Placental epithelial cell (primary cell): ENCODE results near the gene PPOX. TPM values are rescaled to one million over a fixed set of nuclear protein-coding genes. Genes with fewer than 3 reads are reported as not detected.

Experiments used
- small RNA-seq: library from RNA; depleted of rRNA; stranded (forward); fragments of <200 nt; gene quantifications from one replicate; pipeline ENCODE3, GENCODE V24; 2012
- total RNA-seq: library from RNA; depleted of rRNA; stranded (reverse); fragments of >200 nt; gene quantifications from 2 replicates; pipeline ENCODE4 v1.2.3, GENCODE V29; 2012

The PPOX gene
- total RNA-seq = 13.8 and 16.9 TPM in 2 replicates

DNA sequence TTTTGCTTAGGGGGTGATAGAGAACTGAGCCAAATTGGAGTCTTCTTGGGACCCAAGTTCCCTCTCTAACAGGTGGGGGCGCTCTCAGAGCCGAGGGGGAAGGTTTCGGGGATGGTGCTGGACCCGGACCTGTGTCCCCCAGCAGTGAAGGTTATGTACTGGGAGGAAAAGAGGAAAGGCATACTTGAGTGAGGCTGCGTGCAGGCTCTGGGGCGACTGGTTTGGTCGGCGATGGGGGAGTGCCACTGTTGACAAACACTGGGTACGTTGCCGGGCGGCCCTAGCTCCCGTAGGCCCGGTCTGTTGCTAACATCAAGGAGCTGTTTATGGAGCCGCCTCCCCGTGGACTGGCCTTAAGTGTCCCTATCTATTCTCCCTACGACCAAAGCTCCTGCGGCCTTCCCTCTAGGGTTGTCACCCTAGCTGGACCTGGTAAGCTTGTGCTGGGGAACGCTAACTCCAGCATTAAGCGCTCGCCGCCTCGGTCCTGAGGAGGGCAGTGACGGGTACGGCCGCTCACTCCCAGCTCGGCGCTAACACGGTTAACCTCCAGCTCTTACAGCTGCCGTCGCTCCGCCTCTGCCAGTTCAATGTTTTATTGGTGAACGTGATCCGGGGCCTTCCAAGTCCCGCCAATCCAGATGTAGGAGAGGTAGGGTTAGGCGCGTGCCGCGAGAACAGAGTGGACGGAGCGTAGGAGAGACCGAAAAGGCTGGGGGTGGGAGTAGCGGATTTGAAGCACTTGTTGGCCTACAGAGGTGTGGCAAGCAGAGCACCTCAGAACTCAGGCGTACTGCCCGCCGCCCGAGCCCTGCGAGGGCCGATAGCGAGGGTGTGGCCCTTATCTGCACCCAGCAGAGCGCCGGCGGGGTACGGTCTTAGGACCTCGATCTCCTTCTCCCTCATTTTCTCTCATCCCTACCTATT, at the start of gene PPOX:
Gene PPOX, plus strand, starts transcription at position 685 of the 927 bp plus-strand sequence. CDS start 422 bp downstream, outside the sequence.

GRCh38 chr1:161117759-161118581, 48.3 kb upstream of the PPOX start, which contains the start of the genes NIT1 and PFDN2:
NIT1 (plus strand) TSS chr1:161118105; CDS start chr1:161118177, 72 bp downstream.
PFDN2 (minus strand) TSS chr1:161118037; CDS start chr1:161118026, 11 bp downstream.

DNA sequence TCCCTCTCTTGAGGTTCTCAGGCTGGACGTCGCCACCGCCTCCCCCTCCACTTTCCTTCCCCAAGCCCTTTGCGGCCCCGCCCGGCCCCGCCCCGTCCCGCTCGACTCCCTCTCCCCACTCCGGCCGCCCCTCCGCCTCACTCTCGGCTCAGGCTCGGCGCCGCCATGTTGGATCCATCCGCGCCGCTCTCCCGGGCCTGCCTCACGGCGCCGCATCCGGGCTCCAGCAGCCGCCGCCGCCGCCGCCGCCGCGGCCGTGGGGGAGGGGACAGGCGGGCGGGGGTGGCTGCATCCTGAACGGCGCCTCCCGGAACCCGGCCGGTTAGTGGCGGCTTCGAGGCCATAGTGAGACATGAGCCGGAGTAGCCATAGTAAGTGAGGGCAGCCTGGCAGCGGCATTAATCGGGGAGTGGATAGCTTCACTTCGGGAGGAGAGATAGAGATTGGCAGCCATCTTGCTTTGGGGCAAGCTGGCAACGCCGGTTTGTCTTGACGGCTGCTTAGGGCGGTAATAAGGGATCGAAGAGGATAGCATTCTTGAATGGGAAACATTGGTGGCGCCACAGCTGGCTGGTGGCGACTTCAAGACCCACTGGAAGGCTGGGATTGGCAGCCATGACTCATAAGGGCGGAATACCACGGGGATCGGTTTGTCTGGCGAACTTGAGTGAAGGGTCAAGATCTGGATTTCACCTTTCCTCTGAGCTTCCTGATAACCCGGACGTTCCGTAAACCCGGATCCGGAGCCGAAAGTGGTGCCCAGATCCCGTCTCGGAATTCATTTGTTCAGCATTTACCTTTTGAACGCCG, 33.6 kb upstream of the PPOX start, which contains the start of gene DEDD:
Gene DEDD, minus strand, starts transcription at position 258 of the 810 bp plus-strand sequence. CDS start 8,205 bp downstream, outside the sequence.

GRCh38 chr1:161153682-161154337, 12.4 kb upstream of the PPOX start, which contains the start of gene UFC1:
UFC1 (plus strand) TSS chr1:161153978; CDS start chr1:161153998, 20 bp downstream.

DNA sequence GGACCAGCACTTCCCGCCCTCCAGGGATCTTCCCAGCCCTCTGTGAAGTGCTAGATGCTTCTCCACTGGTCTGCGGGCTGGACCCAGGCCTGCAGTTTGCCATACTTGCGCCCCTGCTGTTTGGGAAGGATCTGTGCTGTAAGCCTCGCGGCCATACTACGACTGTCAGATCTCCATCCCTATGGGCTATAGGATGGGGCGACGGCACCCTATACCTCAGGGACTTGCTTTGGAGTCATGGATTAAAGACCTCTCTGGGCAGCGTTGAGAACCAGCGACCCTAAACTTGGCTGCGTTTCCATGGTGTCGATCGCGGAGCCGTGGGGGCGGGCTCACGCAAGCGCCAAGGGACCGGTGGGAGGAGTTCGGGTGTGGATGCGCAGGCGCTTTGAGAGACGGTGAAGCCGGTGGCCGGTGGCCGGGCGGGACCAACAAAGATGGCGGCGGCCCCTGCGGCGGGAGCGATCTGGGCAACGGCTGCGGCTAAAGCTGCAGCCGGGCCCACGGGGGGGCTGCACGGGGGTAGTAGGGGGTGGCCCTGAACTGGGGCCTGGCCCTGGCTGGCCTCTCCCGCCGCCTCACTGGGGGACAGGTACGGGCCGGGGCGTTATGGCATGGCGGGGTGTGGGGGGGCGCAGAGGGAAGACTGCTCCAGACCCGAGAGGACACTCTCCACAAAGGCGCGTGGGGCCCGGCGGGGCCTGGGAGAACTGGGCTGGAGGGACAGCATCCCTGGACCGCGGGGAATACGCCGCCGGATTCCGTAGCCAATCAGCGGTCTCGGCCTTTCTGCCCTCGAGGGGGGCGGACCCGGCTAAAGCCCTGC, 6.9 kb upstream of the PPOX start, which contains the start of gene USP21:
Gene USP21, plus strand, starts transcription at position 414 of the 826 bp plus-strand sequence. CDS start 1,141 bp downstream, outside the sequence.

GRCh38 chr1:161177112-161177935, 11.1 kb downstream of the PPOX start, which contains the start of gene B4GALT3:
B4GALT3 (minus strand) TSS chr1:161177507; CDS start chr1:161176060, 1,447 bp downstream.

DNA sequence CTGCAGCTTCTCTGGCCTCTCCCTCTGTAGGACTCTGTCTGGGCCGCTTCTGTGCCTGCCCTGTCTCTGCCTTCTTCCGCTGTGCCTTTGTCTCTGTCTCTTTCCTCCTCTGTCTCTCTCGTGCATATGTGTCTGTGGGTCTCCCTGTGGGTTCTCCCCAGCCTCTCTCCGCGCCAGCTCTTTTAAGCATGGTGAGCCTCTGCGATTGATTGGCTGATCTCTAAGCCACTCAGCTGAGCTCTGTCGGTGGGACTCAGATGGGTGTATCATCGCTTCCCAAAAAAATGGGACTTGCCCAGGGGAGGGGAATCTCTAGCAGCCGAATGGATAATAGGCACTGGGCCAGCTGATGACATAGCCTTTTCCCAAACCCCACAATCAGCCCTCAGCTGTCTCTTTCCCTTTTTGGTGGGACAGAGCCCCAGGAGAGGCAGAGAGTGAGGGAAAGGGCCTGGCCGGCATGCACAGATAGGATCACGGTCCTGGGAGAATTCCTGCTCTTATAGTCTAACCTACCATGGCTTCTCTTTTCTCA, 32.7 kb downstream of the PPOX start, which contains the start of gene ADAMTS4:
Gene ADAMTS4, minus strand, starts transcription at position 158 of the 535 bp plus-strand sequence. CDS start 427 bp downstream, outside the sequence.

GRCh38 chr1:161201836-161202712, 35.8 kb downstream of the PPOX start, which contains the start of gene NDUFS2:
NDUFS2 (plus strand) TSS chr1:161202367; CDS start chr1:161202386, 19 bp downstream.

GRCh38 chr1:161215076-161215475, 48.9 kb downstream of the PPOX start, which contains the start of gene FCER1G:
FCER1G (plus strand) TSS chr1:161215295; CDS start chr1:161215322, 27 bp downstream.

Small RNAs within 50 kb of the gene (small RNA-seq; reads per million reads assigned to genes)
- gene RF01225 = not detected

Other genes with a start within 250 kb of the PPOX start
- gene ITLN2, start 211.6 kb upstream of the PPOX start, total RNA-seq = not detected in 2 replicates
- gene F11R, start 145.3 kb upstream of the PPOX start, total RNA-seq = 107 and 238 TPM in 2 replicates
- 57.7 and 112 TPM in 2 replicates for gene TSTD1, start 127.5 kb upstream of the PPOX start, total RNA-seq
- 69.6 and 112 TPM in 2 replicates for gene USF1, start 120.4 kb upstream of the PPOX start, total RNA-seq
- 1.2 and 2.5 TPM in 2 replicates for gene ARHGAP30, start 96.5 kb upstream of the PPOX start, total RNA-seq
- gene NECTIN4, start 76.9 kb upstream of the PPOX start, total RNA-seq = 47.5 and 187 TPM in 2 replicates
- 2.4 and 3.5 TPM in 2 replicates for gene KLHDC9, start 68.1 kb upstream of the PPOX start, total RNA-seq
- 14.6 and 17.7 TPM in 2 replicates for gene PFDN2, start 48.4 kb upstream of the PPOX start, total RNA-seq
- gene NIT1, start 48.3 kb upstream of the PPOX start, total RNA-seq = 34.2 and 36.9 TPM in 2 replicates
- 40.0 and 45.1 TPM in 2 replicates for gene DEDD, start 33.8 kb upstream of the PPOX start, total RNA-seq
- 61.9 and 103 TPM in 2 replicates for gene UFC1, start 12.4 kb upstream of the PPOX start, total RNA-seq
- 13.7 and 18.4 TPM in 2 replicates for gene USP21, start 6.9 kb upstream of the PPOX start, total RNA-seq
- 23.6 and 43.4 TPM in 2 replicates for gene B4GALT3, start 11.1 kb downstream of the PPOX start, total RNA-seq
- gene ADAMTS4, start 32.6 kb downstream of the PPOX start, total RNA-seq = under 0.01 TPM in 1 of 2 replicates, not detected in the other
- 72.1 and 83.2 TPM in 2 replicates for gene NDUFS2, start 35.9 kb downstream of the PPOX start, total RNA-seq
- 0.39 and 0.65 TPM in 2 replicates for gene FCER1G, start 48.9 kb downstream of the PPOX start, total RNA-seq
- gene APOA2, start 57.2 kb downstream of the PPOX start, total RNA-seq = not detected in 2 replicates
- gene TOMM40L, start 59.6 kb downstream of the PPOX start, total RNA-seq = 5.5 and 11.5 TPM in 2 replicates
- gene NR1I3, start 71.8 kb downstream of the PPOX start, total RNA-seq = not detected in 2 replicates
- gene PCP4L1, start 92.3 kb downstream of the PPOX start, total RNA-seq = not detected in 2 replicates
- gene MPZ, start 143.5 kb downstream of the PPOX start, total RNA-seq = 0.33 and 1.6 TPM in 2 replicates
- gene SDHC, start 148.0 kb downstream of the PPOX start, total RNA-seq = 19.6 and 61.5 TPM in 2 replicates
- gene CFAP126, start 201.4 kb downstream of the PPOX start, total RNA-seq = not detected in 2 replicates